CD4-positive, alpha-beta memory T cell (primary cell): ENCODE results near the gene KPNB1. TPM values are rescaled to one million over a fixed set of nuclear protein-coding genes. Genes with fewer than 3 reads are reported as not detected.
A peak's percentile ranks its signal among the peaks of the same experiment; 100 is the strongest.

ENCODE experiments used
- CTCF ChIA-PET: fragments of 350-600 bp; sonication (Branson Sonifier 250); formaldehyde crosslinking; loops from one replicate; lab custom pipeline; 2021; ENCODE audit warnings: inconsistent platforms; ENCODE audit not compliant: partially characterized antibody; lab: Charles Lee
- POLR2A ChIA-PET: fragments of 350-600 bp; sonication (Branson Sonifier 250); formaldehyde crosslinking; loops from one replicate; lab custom pipeline; 2021; ENCODE audit not compliant: partially characterized antibody; lab: Charles Lee
- DNase-seq, 5 donors: peaks; one replicate each; pipeline versions ENCODE4 v3.0.0 to v3.0.0-alpha.2; 2020 to 2022; ENCODE audit warnings: mixed read lengths in 1 of 5
- H3K27ac ChIP-seq: one replicate; pipeline ENCODE4 v1.7.0; 2013; ENCODE audit warnings: low read depth, low read length
- H3K27me3 ChIP-seq: 2 replicates; pipeline ENCODE4 v1.7.0; 2013; ENCODE audit warnings: mild to moderate bottlenecking, low read length, moderate library complexity; ENCODE audit not compliant: insufficient read depth
- H3K36me3 ChIP-seq: 2 replicates; pipeline ENCODE4 v1.7.0; 2013; ENCODE audit warnings: mild to moderate bottlenecking, low read length, moderate library complexity; ENCODE audit not compliant: insufficient read depth
- H3K4me1 ChIP-seq: 2 replicates; pipeline ENCODE4 v1.7.0; 2013; ENCODE audit warnings: mild to moderate bottlenecking, low read length, moderate library complexity; ENCODE audit not compliant: insufficient read depth
- H3K4me3 ChIP-seq, 2 donors: one replicate each; pipeline ENCODE4 v1.7.0; 2013; ENCODE audit warnings: low read length in 2 of 2, mild to moderate bottlenecking in 1 of 2
- H3K9me3 ChIP-seq, 2 donors: one replicate each; pipeline ENCODE4 v1.7.0; 2013; ENCODE audit warnings: low read length in 2 of 2, control low read depth in 1 of 2; ENCODE audit not compliant: control insufficient read depth in 1 of 2
- H3K27ac Mint-ChIP-seq, 7 donors: one replicate each; pipeline ENCODE4 v1.8.0; 2020 to 2021; ENCODE audit warnings: mixed read lengths in 7 of 7, mild to moderate bottlenecking in 6 of 7, inconsistent platforms in 3 of 7, moderate library complexity in 3 of 7
- H3K27me3 Mint-ChIP-seq, 2 donors: one replicate each; pipeline ENCODE4 v1.8.0; 2020 to 2021; ENCODE audit warnings: mixed read lengths in 2 of 2
- H3K36me3 Mint-ChIP-seq, 2 donors: one replicate each; pipeline ENCODE4 v1.8.0; 2020 to 2021; ENCODE audit warnings: mixed read lengths in 2 of 2, inconsistent platforms in 1 of 2, mild to moderate bottlenecking in 1 of 2
- H3K4me1 Mint-ChIP-seq, 4 donors: one replicate each; pipeline ENCODE4 v1.8.0; 2020 to 2021; ENCODE audit warnings: mixed read lengths in 4 of 4, mild to moderate bottlenecking in 1 of 4
- H3K4me3 Mint-ChIP-seq, 8 donors: one replicate each; pipeline ENCODE4 v1.8.0; 2020 to 2021; ENCODE audit warnings: mixed read lengths in 8 of 8, mild to moderate bottlenecking in 7 of 8, moderate library complexity in 6 of 8, inconsistent platforms in 3 of 8
- H3K9me3 Mint-ChIP-seq, 8 donors: one replicate each; pipeline ENCODE4 v1.8.0; 2020 to 2021; ENCODE audit warnings: mixed read lengths in 8 of 8, mild to moderate bottlenecking in 5 of 8, inconsistent platforms in 3 of 8, moderate library complexity in 1 of 8
- intact Hi-C: fragments of 100-400 bp; cut with micrococcal nuclease; formaldehyde crosslinking; loops from one replicate; pipeline ENCODE4 v1.15.1; 2023
- polyA plus RNA-seq, 2 donors: library from polyadenylated mRNA; unstranded; fragments of 300-500 nt; fragmentation: Illumina TruSeq; gene quantifications; one replicate each; pipeline ENCODE4 v1.2.3, GENCODE V29; 2021
- total RNA-seq, 2 experiments: library from RNA; stranded (reverse); gene quantifications; one replicate each; pipeline ENCODE4 v1.2.3, GENCODE V29; 2021

Gene KPNB1
- total and polyA plus RNA-seq, 4 experiments from 2014 or later: 13.4 to 268 (median 142) TPM

DNA sequence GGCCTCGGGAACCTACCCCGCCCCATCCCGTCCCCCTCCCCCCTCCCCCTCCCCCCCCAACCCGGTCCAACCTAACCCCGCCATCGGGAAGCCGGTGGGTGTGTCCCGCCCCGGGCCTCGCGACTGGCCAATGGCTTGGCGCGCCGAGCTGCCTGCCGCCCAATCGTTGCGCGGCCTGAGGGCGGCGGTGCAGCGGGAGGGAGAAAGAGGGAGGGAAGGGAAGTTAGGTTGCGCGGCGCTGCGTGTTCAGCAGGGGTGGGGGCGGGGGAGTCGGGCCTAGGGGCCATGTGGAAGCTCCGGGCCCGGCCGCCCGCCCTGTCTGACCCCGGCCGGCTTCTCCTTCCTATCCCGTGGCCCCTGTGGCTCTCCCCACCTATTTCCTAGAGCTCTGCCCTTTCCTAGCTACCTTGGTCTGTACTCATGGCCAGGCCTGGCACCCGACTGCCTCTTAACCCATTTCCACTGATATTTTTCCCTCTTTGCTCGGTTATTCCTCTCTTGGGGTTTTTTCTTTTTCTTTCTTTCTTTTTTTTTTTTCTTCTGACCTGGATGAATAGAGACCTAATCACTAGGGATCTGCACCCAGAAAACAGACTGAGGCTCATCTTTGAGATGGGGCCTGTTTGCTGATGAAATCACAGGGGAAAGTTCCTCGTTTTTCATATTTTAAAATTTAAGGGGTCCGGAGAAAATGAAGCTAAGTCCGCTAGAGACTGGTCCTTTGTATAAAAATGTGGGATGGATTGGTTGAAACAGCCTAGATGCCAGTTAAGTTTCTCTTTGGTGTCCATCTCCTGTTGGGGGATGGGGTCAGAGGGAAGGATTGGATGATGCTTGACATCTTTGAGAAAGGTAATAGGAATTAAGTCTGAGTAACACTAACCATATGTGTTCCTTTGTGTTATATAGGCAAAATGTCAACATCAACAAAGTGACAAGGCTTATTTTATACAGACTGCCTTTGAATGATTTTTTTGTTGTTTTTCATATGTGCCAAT is 1.1 kb downstream of the KPNB1 start:
- Histone ChIP-seq H3K9me3 (no peaks in the 10 kb centered on the region), H3K36me3 (peaks cover 35% of the 10 kb centered on the region), H3K4me3 (peak overlapping the region; percentile 53 to 73), H3K27ac (peak overlapping the region; percentile 68), H3K27me3 (no peaks in the 10 kb centered on the region), H3K4me1 (peaks cover 68% of the 10 kb centered on the region)
- POLR2A ChIA-PET: interaction anchor here (0.6 to 8.7 kb wide), 14 partner anchors 8 to 1458 kb away, joined by 3 to 120 read pairs (median 11); partner anchors contain the start of genes ATP5MC1, EFCAB13, KANSL1 and LRRC46
- CTCF ChIA-PET: interaction anchor here (0.7 to 5.1 kb wide), 3 partner anchors 9 to 48 kb away, joined by 3 to 62 read pairs (median 5); no protein-coding TSS in a partner anchor
- H3K27ac Mint-ChIP-seq: peak overlapping the region; percentile 88 to 96 (median 93)
- peaks cover 47 to 79% (median 54%) of the 10 kb centered on the region in 4 donors for H3K4me1 Mint-ChIP-seq
- intact Hi-C loops: loop anchor here (1.0 to 2.0 kb wide), 2 partner anchors 14 to 245 kb away; partner anchors contain the start of gene SP2
- peaks cover 28 to 54% of the 10 kb centered on the region in 2 donors for H3K36me3 Mint-ChIP-seq
- peak; percentile 88 to 93 (median 89) for DNase-seq
- H3K9me3 Mint-ChIP-seq: peaks cover 0 to 5% (median 0%) of the 10 kb centered on the region in 8 donors
- peak overlapping the region; percentile 85 to 100 (median 89) for H3K4me3 Mint-ChIP-seq
- no peaks in the 10 kb centered on the region for H3K27me3 Mint-ChIP-seq

DNA sequence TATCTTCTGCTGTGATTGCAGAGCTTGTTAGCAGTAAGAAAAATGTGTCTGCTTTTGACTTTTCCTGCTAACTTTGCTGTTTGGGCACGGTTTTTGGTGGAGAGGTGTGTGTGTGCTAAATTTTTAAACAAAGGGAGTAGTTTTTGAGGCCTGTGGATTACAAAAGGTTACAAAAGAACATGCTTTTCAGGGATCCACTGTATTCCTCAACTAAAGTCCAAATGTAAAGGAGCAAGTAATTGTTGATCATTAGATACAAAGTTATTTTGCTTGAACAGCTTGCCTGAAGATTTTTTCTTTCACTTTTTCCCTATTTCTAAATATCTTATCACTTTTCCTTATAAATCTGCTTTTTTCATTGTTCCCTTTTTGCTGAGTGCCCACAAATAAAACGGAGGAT is 2.0 kb downstream of the KPNB1 start:
- no peak for DNase-seq
- H3K4me1 Mint-ChIP-seq: peaks cover 50 to 84% (median 58%) of the 10 kb centered on the region in 4 donors
- Histone ChIP-seq H3K36me3 (peaks cover 44% of the 10 kb centered on the region), H3K4me3 (no peak overlapping the region), H3K27me3 (no peaks in the 10 kb centered on the region), H3K9me3 (no peaks in the 10 kb centered on the region), H3K4me1 (peaks cover 77% of the 10 kb centered on the region), H3K27ac (no peak overlapping the region)
- H3K4me3 Mint-ChIP-seq: peak overlapping the region in 6 of 8 donors; percentile 35 to 89 (median 88)
- H3K9me3 Mint-ChIP-seq: peaks cover 0 to 5% (median 0%) of the 10 kb centered on the region in 8 donors
- intact Hi-C loops: loop anchor here (2.0 kb wide), 1 partner anchor 13 kb away; no protein-coding TSS in a partner anchor
- peak overlapping the region; percentile 48 to 95 (median 88) for H3K27ac Mint-ChIP-seq
- ChIA-PET CTCF (interaction anchor here (0.9 to 5.1 kb wide), 2 partner anchors 8 to 12 kb away, joined by 5 to 62 read pairs; no protein-coding TSS in a partner anchor), POLR2A (interaction anchor here (3.3 to 8.7 kb wide), 4 partner anchors 7 to 159 kb away, joined by 10 to 120 read pairs (median 64); partner anchors contain the start of gene TBX21)
- no peaks in the 10 kb centered on the region for H3K27me3 Mint-ChIP-seq
- peaks cover 32 to 63% of the 10 kb centered on the region in 2 donors for H3K36me3 Mint-ChIP-seq

DNA sequence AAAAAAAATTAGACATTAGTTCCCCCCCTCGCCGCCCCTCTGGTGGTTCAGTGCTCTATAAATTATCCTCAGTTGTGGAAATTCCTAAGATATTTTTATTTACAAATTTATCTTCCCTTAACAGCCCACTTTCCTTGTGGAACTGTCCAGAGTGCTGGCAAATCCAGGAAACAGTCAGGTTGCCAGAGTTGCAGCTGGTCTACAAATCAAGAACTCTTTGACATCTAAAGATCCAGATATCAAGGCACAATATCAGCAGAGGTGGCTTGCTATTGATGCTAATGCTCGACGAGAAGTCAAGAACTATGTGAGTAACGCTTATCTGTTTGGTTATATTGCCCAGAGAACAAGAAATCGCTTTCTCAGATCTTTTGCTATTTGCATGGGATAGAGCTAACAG is 2.9 kb downstream of the KPNB1 start:
- H3K36me3 Mint-ChIP-seq: peaks cover 41 to 72% of the 10 kb centered on the region in 2 donors
- peak overlapping the region in 4 of 7 donors; percentile 54 to 91 (median 72) for H3K27ac Mint-ChIP-seq
- no peak for DNase-seq
- Histone ChIP-seq H3K4me3 (no peak overlapping the region), H3K36me3 (peaks cover 52% of the 10 kb centered on the region), H3K27me3 (no peaks in the 10 kb centered on the region), H3K27ac (no peak overlapping the region), H3K9me3 (no peaks in the 10 kb centered on the region), H3K4me1 (peaks cover 82% of the 10 kb centered on the region)
- CTCF ChIA-PET: interaction anchor here (0.6 to 4.4 kb wide), 3 partner anchors 11 to 294 kb away, joined by 3 to 25 read pairs (median 3); no protein-coding TSS in a partner anchor
- intact Hi-C loops: no loop called here
- H3K4me3 Mint-ChIP-seq: peak overlapping the region in 6 of 8 donors; percentile 3 to 61 (median 38)
- H3K4me1 Mint-ChIP-seq: peaks cover 52 to 87% (median 63%) of the 10 kb centered on the region in 4 donors
- POLR2A ChIA-PET: interaction anchor here (8.7 kb wide), 1 partner anchor 12 kb away, joined by 120 read pairs; no protein-coding TSS in a partner anchor
- peaks cover 0 to 5% (median 0%) of the 10 kb centered on the region in 8 donors for H3K9me3 Mint-ChIP-seq
- no peaks in the 10 kb centered on the region for H3K27me3 Mint-ChIP-seq

- no peak overlapping the region for H3K27ac ChIP-seq
- no peaks in the 10 kb centered on the region for H3K9me3 ChIP-seq
- H3K4me3 ChIP-seq: no peak overlapping the region
- peak overlapping the region in 6 of 8 donors; percentile 1 to 69 (median 44) for H3K4me3 Mint-ChIP-seq
- peak overlapping the region in 5 of 7 donors; percentile 32 to 84 (median 74) for H3K27ac Mint-ChIP-seq
- ChIA-PET CTCF (interaction anchor here (0.7 to 4.4 kb wide), 3 partner anchors 10 to 44 kb away, joined by 3 to 25 read pairs (median 8); no protein-coding TSS in a partner anchor), POLR2A (interaction anchor here (0.7 to 8.7 kb wide), 2 partner anchors 8 to 11 kb away, joined by 4 to 120 read pairs; no protein-coding TSS in a partner anchor)
- peaks cover 0 to 5% (median 0%) of the 10 kb centered on the region in 8 donors for H3K9me3 Mint-ChIP-seq
- no peaks in the 10 kb centered on the region for H3K27me3 Mint-ChIP-seq
- intact Hi-C loops: no loop called here
- no peaks in the 10 kb centered on the region for H3K27me3 ChIP-seq
- H3K4me1 ChIP-seq: peaks cover 82% of the 10 kb centered on the region
- H3K36me3 ChIP-seq: peaks cover 61% of the 10 kb centered on the region
- peaks cover 53 to 87% (median 64%) of the 10 kb centered on the region in 4 donors for H3K4me1 Mint-ChIP-seq
- no peak for DNase-seq
- H3K36me3 Mint-ChIP-seq: peaks cover 45 to 78% of the 10 kb centered on the region in 2 donors
These were observed 3.7 kb downstream of the KPNB1 start for GRCh38 chr17:47653442-47653841.

- Mint-ChIP-seq H3K4me3 (peak overlapping the region in 4 of 8 donors; percentile 20 to 60 (median 32)), H3K36me3 (peaks cover 51 to 78% of the 10 kb centered on the region in 2 donors), H3K27me3 (no peaks in the 10 kb centered on the region), H3K9me3 (no peaks in the 10 kb centered on the region), H3K27ac (peak overlapping the region; percentile 32 to 84 (median 64)), H3K4me1 (peaks cover 53 to 81% (median 66%) of the 10 kb centered on the region in 4 donors)
- Histone ChIP-seq H3K9me3 (no peaks in the 10 kb centered on the region), H3K27ac (no peak overlapping the region), H3K36me3 (peaks cover 66% of the 10 kb centered on the region), H3K4me1 (peaks cover 89% of the 10 kb centered on the region), H3K27me3 (no peaks in the 10 kb centered on the region), H3K4me3 (no peak overlapping the region)
- DNase-seq: no peak
- ChIA-PET CTCF (interaction anchor here (1.3 to 4.4 kb wide), 2 partner anchors 9 to 40 kb away, joined by 8 to 25 read pairs; no protein-coding TSS in a partner anchor), POLR2A (interaction anchor here (8.7 kb wide), 1 partner anchor 9 kb away, joined by 120 read pairs; no protein-coding TSS in a partner anchor)
- intact Hi-C loops: no loop called here
These were observed 5.3 kb downstream of the KPNB1 start for GRCh38 chr17:47654991-47655390.

DNA sequence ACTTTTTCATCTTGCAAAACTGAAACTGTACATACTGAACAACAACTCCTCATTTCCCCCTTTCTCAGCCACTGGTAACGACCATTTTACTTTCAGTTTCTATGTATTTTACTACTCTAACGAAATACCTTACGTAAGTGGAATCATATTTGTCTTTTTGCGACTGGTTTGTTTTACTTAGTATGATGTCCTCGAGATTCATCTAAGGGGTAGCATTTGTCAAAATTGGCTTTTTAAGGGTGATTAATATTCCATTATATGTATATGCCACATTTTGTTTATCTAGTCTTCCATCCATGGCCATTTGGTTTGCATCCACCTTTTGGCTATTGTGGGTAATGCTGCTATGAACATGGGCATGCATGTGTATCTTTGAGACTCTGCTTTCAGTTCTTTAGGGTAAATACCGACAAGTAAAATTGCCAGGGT is 10.4 kb downstream of the KPNB1 start:
- peak overlapping the region in 1 of 2 donors; percentile 41 for H3K4me3 ChIP-seq
- ChIA-PET CTCF (interaction anchor here (1.0 to 3.0 kb wide), 3 partner anchors 9 to 38 kb away, joined by 3 to 11 read pairs (median 5); partner anchors contain the start of gene KPNB1), POLR2A (interaction anchor here (1.0 to 4.0 kb wide), 2 partner anchors 11 to 35 kb away, joined by 3 to 75 read pairs; partner anchors contain the start of gene KPNB1)
- peak; percentile 53 to 69 (median 62) for DNase-seq
- peaks cover 70% of the 10 kb centered on the region for H3K4me1 ChIP-seq
- H3K27me3 ChIP-seq: no peaks in the 10 kb centered on the region
- Mint-ChIP-seq H3K27ac (peak overlapping the region; percentile 72 to 97 (median 92)), H3K4me3 (peak overlapping the region; percentile 69 to 90 (median 85)), H3K27me3 (no peaks in the 10 kb centered on the region), H3K4me1 (peaks cover 34 to 55% (median 40%) of the 10 kb centered on the region in 4 donors), H3K36me3 (peaks cover 42 to 72% of the 10 kb centered on the region in 2 donors), H3K9me3 (no peaks in the 10 kb centered on the region)
- H3K27ac ChIP-seq: peak overlapping the region; percentile 65
- H3K9me3 ChIP-seq: no peaks in the 10 kb centered on the region
- H3K36me3 ChIP-seq: peaks cover 77% of the 10 kb centered on the region
- intact Hi-C loops: loop anchor here (1.0 to 5.0 kb wide), 2 partner anchors 11 to 37 kb away; partner anchors contain the start of gene KPNB1
